ENCODE data around the gene GABARAP. TPM values are rescaled to one million over a fixed set of nuclear protein-coding genes. Genes with fewer than 3 reads are reported as not detected.

GABARAP gene
- total RNA-seq, 3 donors from 2014 or later (not counting 1 experiment from before 2014, with no cell fraction given): 256 to 277 (median 276) TPM

GRCh38 chr17:7289256-7290032, 47.2 kb upstream of the GABARAP start:
- H3K27ac Mint-ChIP-seq: no peak overlapping the region
- no peak for DNase-seq
- H3K4me1 ChIP-seq (ENCODE audit: control insufficient read depth, insufficient read depth, low read length): peaks cover 6% of the 10 kb centered on the region
- peaks cover 16% of the 10 kb centered on the region for H3K27me3 ChIP-seq (ENCODE audit: control insufficient read depth, insufficient read depth, low read length)
- no peaks in the 10 kb centered on the region for H3K36me3 Mint-ChIP-seq
- ATAC-seq: no peak
- no peaks in the 10 kb centered on the region for H3K9me3 Mint-ChIP-seq
- intact Hi-C loops (cut with micrococcal nuclease): loop anchor here (5.0 to 10.0 kb wide), 2 partner anchors 242 to 395 kb away; partner anchors contain the start of genes TP53 and WRAP53
- 92% methylated on average over 18 of the region's 18 CpGs for whole genome bisulfite sequencing (ENCODE audit: insufficient coverage)
- no peak overlapping the region for H3K4me3 Mint-ChIP-seq
- peaks cover 28 to 30% of the 10 kb centered on the region in 2 donors for H3K27me3 Mint-ChIP-seq (ENCODE audit: low read depth in 2 of 2)
- TF ChIP-seq CTCF (IDR thresholded peaks at IDR 0.05): no peak
- peaks cover 0 to 5% of the 10 kb centered on the region in 2 donors for H3K4me1 Mint-ChIP-seq
- no peak overlapping the region for H3K27ac ChIP-seq (ENCODE audit: low read length)
- H3K9me3 ChIP-seq (ENCODE audit: control insufficient read depth, insufficient read depth, low read length): no peaks in the 10 kb centered on the region
- H3K4me3 ChIP-seq (ENCODE audit: low read length): no peak overlapping the region
- no peaks in the 10 kb centered on the region for H3K36me3 ChIP-seq (ENCODE audit: control insufficient read depth, insufficient read depth, low read length)

- intact Hi-C loops (cut with micrococcal nuclease): loop anchor here (10.0 kb wide), 1 partner anchor 399 kb away; the partner anchor contains the start of genes TP53 and WRAP53
- WGBS (ENCODE audit: insufficient coverage): 91% methylated on average over 12 of the region's 12 CpGs
- peaks cover 33% of the 10 kb centered on the region for H3K27me3 ChIP-seq (ENCODE audit: control insufficient read depth, insufficient read depth, low read length)
These were observed 43.4 kb upstream of the GABARAP start for GRCh38 chr17:7285679-7286078.

GRCh38 chr17:7284911-7285310, 42.7 kb upstream of the GABARAP start:
- H3K9me3 ChIP-seq (ENCODE audit: control insufficient read depth, insufficient read depth, low read length): no peaks in the 10 kb centered on the region
- no peak for TF ChIP-seq CTCF (IDR thresholded peaks at IDR 0.05)
- H3K4me3 ChIP-seq (ENCODE audit: low read length): no peak overlapping the region
- Mint-ChIP-seq H3K4me3 (no peak overlapping the region), H3K27ac (no peak overlapping the region), H3K9me3 (no peaks in the 10 kb centered on the region), H3K36me3 (no peaks in the 10 kb centered on the region), H3K27me3 (ENCODE audit: low read depth in 2 of 2) (peaks cover 41 to 42% of the 10 kb centered on the region in 2 donors), H3K4me1 (peaks cover 22 to 30% of the 10 kb centered on the region in 2 donors)
- H3K27ac ChIP-seq (ENCODE audit: low read length): no peak overlapping the region
- H3K36me3 ChIP-seq (ENCODE audit: control insufficient read depth, insufficient read depth, low read length): no peaks in the 10 kb centered on the region
- peaks cover 31% of the 10 kb centered on the region for H3K4me1 ChIP-seq (ENCODE audit: control insufficient read depth, insufficient read depth, low read length)
- ATAC-seq (no peak), DNase-seq (no peak)
- WGBS (ENCODE audit: insufficient coverage): 98% methylated on average over 16 of the region's 16 CpGs
- H3K27me3 ChIP-seq (ENCODE audit: control insufficient read depth, insufficient read depth, low read length): peaks cover 33% of the 10 kb centered on the region
- intact Hi-C loops (cut with micrococcal nuclease): loop anchor here (10.0 kb wide), 1 partner anchor 400 kb away; the partner anchor contains the start of genes TP53 and WRAP53

More at GRCh38 chr17:7285679-7286078, 43.4 kb upstream of the GABARAP start:
- no peak overlapping the region for H3K27ac Mint-ChIP-seq
- Histone ChIP-seq H3K9me3 (ENCODE audit: control insufficient read depth, insufficient read depth, low read length) (no peaks in the 10 kb centered on the region), H3K36me3 (ENCODE audit: control insufficient read depth, insufficient read depth, low read length) (no peaks in the 10 kb centered on the region), H3K27ac (ENCODE audit: low read length) (no peak overlapping the region), H3K4me1 (ENCODE audit: control insufficient read depth, insufficient read depth, low read length) (peaks cover 25% of the 10 kb centered on the region), H3K4me3 (ENCODE audit: low read length) (no peak overlapping the region)
- DNase-seq (no peak), ATAC-seq (no peak)
- no peak for TF ChIP-seq CTCF (IDR thresholded peaks at IDR 0.05)
- H3K4me3 Mint-ChIP-seq: no peak overlapping the region
- H3K4me1 Mint-ChIP-seq: peaks cover 18 to 22% of the 10 kb centered on the region in 2 donors
- no peaks in the 10 kb centered on the region for H3K9me3 Mint-ChIP-seq
- peaks cover 41 to 44% of the 10 kb centered on the region in 2 donors for H3K27me3 Mint-ChIP-seq (ENCODE audit: low read depth in 2 of 2)
- no peaks in the 10 kb centered on the region for H3K36me3 Mint-ChIP-seq
